DMS79 (cell line): ENCODE results near the gene ZNF829.

Source experiments
- DNase-seq: peaks from one replicate; lab custom pipeline; 2025; lab: John Stamatoyannopoulos, UW

ZNF829 gene

DNA sequence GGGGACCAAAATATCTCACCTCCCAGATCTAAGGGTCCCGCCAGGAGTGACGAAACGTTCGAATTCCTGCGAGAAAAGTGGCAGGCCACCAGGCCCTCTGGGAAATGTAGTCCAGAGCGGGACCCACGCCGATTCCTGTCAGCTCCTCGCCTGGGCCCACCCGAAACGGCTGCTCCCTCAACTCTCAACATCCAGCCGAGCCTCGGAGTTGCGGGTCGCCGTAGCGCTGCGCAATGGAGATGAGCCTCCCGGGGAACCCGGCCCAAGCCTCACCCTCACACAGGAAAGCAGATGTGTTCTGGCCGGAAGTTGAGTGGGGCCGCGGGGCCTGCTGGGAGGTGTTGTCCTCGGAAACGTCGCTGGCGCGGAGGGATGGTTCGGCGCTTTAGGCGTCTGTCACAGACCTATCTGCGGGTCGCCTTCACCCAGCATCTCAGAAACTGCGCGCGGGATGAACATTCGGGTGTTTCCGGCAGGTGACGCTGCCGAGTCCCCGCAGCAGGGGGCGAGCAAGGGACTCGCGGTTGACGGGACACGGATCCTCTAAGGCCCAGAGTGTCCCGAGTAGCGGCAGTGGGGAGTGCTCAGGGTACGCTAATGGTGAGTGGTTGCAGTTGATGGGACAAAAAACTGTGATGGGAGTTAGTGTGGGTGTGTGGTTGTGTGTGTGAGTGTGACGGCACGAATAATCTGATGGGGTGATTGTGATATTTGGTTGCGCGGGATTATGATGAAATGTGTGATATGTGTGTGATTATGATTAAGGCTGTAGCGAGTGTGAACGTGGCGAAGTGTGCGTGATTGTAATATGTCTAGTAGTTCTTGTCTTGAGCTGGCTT, at the start of gene ZNF829, which contains the start of gene ZNF568:
TSS of gene ZNF829 (minus strand) at position 300 of the 839 bp plus-strand sequence. CDS start 1,124 bp downstream, outside the sequence.
TSS of gene ZNF568 (plus strand) at position 341 of the 839 bp plus-strand sequence. CDS start 6,439 bp downstream, outside the sequence.
- DNase-seq = peak; percentile 81

DNA sequence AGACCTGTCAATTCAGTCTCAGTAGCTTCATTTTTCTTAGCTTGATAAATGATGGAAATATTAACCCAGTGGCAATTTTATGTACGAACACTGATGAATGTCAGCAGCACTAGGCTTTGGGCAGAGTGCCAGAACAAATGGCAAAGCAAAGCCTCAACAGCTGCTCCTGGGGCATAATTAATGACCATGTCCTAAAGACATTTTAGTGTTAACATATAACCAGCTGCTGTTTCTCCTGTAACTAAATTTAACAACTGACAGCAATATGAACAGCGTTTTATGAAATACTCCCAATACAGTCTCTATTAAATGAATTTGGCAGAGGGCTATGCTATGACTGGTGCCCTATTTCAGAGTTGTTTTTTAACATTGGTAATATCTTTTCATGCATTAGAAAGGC, 47.2 kb upstream of the ZNF829 start:
- peak; percentile 52 for DNase-seq

DNA sequence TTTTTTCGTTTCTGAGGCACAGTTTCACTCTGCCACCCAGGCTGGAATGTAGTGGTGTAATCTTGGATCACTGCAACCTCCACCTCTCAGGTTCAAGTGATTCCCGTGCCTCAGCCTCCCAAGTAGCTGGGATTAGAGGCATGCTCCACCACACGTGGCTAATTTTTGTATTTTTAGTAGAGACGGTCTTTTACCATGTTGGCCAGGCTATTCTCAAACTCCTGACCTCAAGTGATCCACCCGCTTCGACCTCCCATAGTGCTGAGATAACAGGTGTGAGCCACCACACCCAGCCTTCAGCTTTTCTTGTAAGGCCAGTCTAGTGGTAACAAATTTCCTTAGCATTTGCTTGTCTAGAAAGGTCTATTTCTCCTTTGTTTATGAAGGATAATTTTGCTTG, 46.3 kb upstream of the ZNF829 start:
- no peak for DNase-seq

DNA sequence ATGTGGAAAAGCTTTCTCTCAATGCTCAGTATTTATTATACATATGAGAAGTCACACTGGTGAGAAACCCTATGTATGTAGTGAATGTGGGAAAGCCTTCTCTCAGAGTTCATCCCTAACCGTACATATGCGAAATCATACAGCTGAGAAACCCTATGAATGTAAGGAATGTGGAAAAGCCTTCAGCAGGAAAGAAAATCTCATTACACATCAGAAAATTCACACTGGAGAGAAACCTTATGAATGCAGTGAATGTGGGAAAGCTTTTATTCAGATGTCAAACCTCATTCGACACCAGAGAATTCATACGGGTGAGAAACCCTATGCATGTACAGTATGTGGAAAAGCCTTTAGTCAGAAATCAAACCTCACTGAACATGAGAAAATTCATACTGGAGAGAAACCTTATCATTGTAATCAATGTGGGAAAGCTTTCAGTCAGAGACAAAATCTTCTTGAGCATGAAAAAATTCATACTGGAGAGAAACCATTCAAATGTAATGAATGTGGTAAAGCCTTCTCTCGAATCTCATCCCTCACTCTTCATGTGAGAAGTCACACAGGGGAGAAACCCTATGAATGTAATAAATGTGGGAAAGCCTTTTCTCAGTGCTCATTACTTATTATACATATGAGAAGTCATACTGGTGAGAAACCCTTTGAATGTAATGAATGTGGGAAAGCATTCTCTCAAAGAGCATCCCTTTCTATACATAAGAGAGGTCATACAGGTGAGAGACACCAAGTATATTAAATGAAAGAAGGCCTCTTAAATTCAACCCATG, 34.4 kb upstream of the ZNF829 start:
- DNase-seq = no peak

DNA sequence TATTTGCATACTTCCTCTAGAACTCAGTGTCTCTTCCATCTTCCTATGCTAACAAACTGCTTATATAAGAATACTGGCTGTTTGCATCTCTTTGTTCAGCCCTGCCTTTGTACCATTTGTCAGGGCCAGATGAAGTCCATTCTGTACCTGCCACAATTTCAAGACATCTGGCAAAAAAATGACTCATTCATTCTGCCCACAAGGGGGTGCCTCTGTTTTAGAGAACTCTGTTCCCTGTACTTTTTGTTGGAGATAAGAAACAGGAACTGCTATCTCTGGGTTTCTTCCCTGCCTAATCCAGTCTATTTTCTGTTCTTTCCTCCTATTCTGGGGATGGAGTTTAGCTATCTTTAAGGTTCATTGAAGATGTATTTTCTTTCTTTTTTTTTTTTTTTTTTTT, 23.1 kb upstream of the ZNF829 start:
- no peak for DNase-seq

DNA sequence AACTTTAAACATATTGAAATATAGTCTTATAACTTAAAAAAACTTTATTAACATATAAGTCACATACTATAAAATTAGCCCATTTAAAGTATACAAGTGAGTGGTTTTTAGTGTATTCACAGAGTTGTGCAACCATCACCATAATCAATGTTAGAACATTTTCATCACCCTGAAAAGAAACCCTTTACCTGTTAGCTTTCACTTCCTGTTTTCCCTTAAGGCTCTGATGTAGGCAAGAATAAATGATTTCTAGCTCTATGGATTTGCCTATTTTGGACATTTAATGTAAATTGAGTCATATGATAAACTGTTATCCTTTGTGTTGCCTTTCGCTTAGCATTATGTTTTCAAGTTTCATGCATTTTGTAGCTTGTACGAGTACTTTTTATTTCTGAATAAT, 15.6 kb upstream of the ZNF829 start:
- no peak for DNase-seq

DNA sequence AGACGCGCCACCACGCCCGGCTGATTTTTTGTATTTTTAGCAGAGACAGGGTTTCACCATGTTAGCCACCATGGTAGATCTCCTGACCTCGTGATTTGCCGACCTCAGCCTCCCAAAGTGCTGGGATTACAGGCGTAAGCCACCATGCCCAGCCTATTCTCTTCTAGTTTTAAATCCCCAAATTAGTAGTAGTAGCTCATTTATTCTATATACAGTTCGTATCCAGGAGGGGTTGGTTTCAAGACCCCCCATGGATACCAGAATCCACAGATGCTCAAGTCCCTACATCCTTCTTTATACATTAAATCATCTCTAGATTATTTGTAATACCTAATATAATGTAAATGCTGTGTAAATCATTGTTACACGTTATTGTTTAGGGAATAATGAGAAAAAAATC, 2.0 kb upstream of the ZNF829 start:
- no peak for DNase-seq

DNA sequence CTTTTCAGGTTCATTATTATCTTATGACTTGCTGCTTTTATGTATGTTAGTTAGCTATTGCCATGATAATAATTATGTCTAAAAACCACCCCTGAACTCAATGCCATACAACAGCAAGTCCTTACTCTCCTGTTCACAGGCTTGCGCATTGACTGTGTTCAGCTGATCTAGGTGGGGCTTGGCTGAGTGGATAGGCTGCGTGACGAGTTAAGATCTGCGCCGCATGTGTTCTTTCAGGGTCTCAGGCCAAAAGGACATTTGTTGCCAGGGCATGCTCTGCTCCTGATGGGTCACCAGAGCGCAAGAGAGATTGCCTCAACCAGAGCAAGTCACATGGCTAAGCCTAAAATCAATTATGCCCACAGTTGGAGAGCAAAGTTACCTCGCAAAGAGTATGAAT, 900 bp upstream of the ZNF829 start:
- DNase-seq = no peak

DNA sequence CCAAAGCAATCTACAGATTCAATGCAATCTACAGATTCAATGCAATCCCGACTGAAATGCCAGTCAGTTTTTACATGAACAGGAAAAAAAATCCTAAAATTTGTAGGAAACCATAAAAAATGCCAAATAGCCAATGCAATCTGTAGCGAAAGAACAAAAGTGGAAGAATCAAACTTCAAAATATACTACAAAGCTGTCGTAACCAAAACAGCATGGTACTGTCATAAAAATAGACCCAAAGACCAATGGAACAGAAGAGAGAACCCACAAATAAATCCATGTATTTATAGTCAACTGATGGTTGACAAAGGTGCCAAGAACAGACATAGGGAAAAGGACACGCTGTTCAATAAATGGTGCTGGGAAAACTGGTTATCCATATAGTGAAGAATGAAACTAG, 17.7 kb downstream of the ZNF829 start:
- DNase-seq = no peak

DNA sequence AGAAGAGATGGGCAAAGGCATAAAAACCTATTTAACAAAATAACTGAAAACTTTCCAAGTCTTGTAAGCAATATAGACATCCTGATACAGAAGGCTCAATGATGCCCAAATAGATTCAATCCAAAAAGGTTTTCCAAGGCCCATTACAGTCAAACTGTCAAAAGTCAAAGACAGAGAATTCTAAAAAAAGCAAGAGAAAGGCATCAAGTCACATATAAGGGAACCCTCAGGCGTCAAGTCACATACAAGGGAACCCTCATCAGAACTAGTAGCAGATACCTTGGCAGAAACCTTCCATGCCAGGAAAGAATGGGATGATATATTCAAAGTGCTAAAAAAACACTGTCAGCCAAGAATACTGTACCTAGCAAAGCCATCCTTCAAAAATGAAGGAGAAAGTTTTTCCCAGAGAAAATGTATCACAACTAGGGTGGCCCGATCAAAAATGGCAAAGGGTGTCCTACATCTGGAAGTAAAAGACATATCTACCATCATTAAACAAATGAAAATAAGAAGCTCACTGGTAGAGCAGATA, 21.2 kb downstream of the ZNF829 start:
- DNase-seq = no peak

DNA sequence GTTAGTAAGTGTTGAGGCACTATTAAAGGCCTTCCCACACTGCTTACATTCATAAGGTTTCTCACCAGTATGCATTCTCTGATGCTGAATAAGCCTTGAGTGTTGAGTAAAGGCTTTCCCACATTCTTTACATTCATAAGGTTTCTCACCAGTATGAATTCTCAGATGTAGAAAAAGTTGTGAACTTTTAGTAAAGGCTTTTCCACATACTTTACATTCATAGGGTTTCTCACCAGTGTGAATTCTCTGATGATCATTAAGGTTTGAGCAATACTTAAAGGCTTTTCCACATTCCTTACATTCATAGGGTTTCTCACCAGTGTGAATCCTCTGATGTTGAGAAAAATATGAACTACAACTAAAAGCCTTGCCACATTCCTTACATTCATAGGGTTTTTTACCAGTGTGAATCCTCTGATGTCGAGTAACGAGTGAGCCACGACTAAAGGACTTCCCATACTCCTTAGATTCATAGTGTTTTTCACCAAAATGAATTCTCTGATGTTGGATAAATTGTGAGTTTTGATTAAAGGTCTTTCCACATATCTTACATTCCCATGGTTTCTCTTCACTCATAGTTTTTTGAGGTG, 24.2 kb downstream of the ZNF829 start:
- DNase-seq = no peak

DNA sequence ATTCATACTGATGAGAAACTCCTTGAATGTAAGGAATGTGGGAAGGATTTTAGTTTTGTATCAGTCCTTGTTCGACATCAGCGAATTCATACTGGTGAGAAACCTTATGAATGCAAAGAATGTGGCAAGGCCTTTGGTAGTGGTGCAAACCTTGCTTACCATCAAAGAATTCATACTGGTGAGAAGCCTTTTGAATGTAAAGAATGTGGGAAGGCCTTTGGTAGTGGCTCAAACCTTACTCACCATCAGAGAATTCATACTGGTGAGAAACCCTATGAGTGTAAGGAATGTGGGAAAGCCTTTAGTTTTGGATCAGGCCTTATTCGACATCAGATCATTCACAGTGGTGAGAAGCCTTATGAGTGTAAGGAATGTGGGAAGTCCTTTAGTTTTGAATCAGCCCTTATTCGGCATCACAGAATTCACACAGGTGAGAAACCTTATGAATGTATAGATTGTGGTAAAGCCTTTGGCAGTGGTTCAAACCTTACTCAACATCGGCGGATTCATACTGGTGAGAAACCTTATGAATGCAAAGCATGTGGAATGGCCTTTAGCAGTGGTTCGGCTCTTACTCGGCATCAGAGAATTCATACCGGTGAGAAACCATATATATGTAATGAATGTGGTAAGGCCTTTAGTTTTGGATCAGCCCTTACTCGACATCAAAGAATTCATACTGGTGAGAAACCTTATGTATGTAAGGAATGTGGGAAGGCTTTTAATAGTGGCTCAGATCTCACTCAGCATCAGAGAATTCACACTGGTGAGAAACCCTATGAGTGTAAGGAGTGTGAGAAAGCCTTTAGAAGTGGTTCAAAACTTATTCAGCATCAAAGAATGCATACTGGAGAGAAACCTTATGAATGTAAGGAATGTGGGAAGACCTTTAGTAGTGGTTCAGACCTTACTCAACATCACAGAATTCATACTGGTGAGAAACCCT, 38.8 kb downstream of the ZNF829 start:
- no peak for DNase-seq

DNA sequence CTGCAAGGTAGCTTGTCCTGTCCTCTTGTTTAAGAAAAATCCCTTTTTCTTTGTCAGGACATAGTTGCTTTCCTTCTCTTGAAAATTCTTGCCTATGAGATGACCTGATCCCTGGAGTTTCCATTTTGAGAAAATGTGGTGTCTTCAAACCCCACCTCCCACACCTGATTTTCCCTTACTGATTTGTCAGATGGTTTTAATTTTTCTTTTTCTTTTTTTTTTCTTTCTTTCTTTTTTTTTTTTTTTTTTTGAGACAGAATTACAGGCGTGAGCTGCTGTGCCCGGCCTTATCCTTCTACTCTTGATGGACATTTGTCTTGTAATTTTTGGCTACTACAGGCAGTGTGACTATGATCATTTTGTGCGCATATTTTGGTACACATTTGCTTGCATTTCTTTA, 64.2 kb downstream of the ZNF829 start:
- no peak for DNase-seq

DNA sequence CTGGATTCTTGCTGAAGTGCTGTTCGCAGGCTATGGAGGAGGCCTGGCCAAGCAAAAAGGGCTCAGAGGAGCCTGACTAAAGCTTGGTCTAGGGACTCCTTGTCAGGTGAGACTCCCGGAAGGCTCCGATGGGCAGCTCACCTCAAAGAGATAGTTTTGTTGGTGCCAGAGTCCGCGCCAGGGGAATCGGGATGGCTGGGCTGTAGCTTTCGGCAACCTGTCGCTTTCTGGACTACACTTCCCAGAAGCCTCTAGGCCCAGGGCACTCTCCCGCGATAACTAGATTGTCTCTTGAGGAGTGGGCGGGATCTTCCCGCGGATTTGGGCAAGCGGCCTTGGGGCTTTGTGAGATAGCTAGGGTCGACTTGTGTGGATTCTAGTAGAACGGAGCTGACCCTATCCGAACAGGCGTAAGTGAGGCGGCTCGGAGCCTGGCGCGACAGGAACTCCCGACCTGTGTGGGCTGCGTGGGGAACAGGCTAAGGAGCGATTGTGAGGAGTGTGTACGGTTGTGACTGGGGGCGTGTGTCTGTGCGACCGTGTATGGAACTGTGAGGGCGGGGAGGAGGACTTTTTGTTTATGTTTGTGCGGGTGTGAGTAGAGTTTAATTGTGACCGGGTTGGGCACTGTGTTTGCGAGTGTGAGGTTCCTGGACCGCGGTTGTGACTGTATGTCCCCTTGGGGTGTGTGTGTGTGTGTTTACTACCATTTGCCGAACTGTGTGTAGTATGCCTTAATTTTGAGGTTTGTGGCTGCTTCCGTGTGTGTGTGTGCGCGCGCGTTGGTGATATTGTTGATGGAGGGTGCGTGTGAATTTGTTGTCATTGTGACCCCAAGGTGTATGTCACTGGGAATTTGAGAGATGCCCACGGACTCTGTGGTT, 65.3 kb downstream of the ZNF829 start, which contains the start of gene ZNF345:
TSS of gene ZNF345 (plus strand) at position 318 of the 884 bp plus-strand sequence. CDS start 25,955 bp downstream, outside the sequence.
- DNase-seq = peak; percentile 94

DNA sequence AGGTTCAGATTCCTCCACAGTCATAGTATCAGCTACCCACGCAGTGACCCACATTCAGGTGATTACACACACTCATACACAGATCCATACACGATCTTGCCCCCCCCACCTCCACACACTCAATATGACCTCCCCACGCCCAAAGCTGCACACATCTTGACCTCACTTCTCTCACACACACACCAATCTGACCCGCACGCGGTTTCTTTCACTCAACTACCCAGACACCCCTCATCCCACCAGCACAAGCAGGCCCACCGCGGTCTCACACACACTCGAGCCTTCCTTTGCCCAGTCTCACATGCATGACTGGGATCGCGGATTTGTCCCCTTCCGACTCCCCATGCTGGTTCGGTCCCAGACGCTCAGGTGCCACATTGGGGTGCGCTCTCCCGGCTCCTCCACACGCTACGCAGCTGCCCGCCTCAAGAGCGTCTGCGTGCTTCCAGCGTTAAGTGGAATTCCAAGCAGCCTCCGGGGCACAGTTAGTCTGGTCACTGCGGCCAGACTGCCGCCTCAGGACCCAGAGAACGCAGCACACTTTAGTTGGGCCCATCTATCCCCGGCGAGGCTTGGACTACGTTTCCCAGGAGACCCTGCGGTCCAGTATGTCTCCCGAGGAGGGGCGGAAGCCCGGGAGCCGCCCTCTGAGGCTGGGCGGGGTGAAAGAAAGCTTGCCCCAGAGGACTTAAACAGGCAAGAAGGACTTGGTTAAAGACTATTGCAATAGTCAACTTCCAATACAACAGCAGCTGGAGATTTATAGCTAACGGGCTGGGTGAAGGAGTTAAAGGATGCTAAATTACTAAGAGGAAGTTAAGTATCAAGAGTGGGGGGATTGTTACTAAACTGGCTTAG, 66.2 kb downstream of the ZNF829 start:
- DNase-seq = peak; percentile 86

DNA sequence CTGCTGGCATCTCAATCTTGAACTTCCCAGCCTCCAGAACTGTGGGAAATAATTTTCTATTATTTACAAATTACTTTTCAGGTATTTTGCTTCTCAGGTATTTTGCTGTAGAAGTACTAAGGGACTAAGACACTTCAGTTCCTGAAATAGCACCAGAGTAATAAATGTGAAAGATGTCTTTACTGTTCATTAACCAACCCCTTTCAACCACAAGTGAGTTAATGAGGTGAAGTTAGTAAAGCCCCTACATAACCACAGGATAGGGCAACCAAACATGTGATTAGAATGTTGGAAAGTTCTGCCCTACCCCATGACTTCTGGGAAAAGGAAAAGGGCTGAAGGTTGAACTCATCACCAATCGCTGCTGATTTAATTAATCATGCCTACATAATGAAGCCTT, 68.1 kb downstream of the ZNF829 start:
- DNase-seq = no peak

DNA sequence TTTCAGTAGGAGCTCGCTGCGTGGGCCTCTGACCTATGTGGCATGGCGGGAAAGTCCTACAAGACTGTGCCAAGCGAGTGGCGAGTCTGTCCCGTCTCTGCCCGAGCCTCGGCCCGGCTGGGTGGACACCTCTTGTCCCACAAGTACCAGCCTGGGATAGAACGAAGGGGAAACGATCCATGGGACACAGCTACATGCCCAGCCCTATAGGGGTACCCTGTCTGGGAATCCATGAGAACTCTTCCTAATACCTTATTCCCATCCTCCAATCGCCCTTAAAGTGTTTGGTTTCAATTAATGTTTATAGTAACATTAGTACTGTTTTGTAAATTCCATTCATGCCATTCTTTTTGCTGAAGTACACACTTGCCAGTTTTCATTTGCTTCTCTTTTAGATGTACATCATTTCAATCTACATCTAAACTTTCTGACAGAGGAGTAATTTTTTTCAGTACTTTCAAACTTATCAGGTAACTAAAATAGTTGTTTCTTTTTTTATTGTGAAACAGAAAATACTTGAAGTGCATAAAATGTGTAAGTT, 77.2 kb downstream of the ZNF829 start:
- no peak for DNase-seq
